Peyer's patch (tissue), 4 donors: ENCODE measurements around the gene PDE4D. TPM values are rescaled to one million over a fixed set of nuclear protein-coding genes. Genes with fewer than 3 reads are reported as not detected.

Experiments used
- DNase-seq, 3 donors: peaks; one replicate each; pipeline ENCODE4 v3.0.0-alpha.2; 2017 to 2019
- H3K27ac ChIP-seq, 4 donors: fragments of 200-600 bp; sonication (generic); one replicate each; pipeline ENCODE4 v1.5.1; 2016 to 2019
- H3K27me3 ChIP-seq, 2 donors: fragments of 200-600 bp; sonication (generic); one replicate each; pipeline ENCODE4 v1.5.1; 2019
- H3K36me3 ChIP-seq, 3 donors: fragments of 200-600 bp; sonication (generic); one replicate each; pipeline ENCODE4 v1.5.1; 2016 to 2019
- H3K4me1 ChIP-seq, 4 donors: fragments of 200-600 bp; sonication (generic); one replicate each; pipeline ENCODE4 v1.5.1; 2016 to 2019
- H3K4me3 ChIP-seq, 4 donors: fragments of 200-600 bp; sonication (generic); 1 replicate in 3 of 4; 2 replicates in 1 of 4; pipeline ENCODE4 v1.5.1; 2016 to 2019; ENCODE audit warnings: mild to moderate bottlenecking in 1 of 4
- H3K9me3 ChIP-seq, 4 donors: fragments of 200-600 bp; sonication (generic); one replicate each; pipeline ENCODE4 v1.5.1; 2016 to 2019; ENCODE audit warnings: mild to moderate bottlenecking in 1 of 4
- CTCF ChIP-seq, 6 experiments: fragments of 450-650 bp in 4 of 6; fragments of 200-600 bp in 2 of 6; sonication (generic) in 1 of 6; IDR thresholded peaks; one replicate each; pipeline ENCODE4 v1.5.1; 2017 to 2019; ENCODE audit warnings: antibody characterized with exemption in 6 of 6, mild to moderate bottlenecking in 3 of 6, moderate library complexity in 1 of 6
- POLR2A ChIP-seq, 2 donors: fragments of 450-650 bp; IDR thresholded peaks; one replicate each; pipeline ENCODE4 v1.5.1; 2017; ENCODE audit warnings: antibody characterized with exemption in 2 of 2, mild to moderate bottlenecking in 2 of 2, moderate library complexity in 2 of 2
- total RNA-seq, 4 donors: library from RNA; depleted of rRNA; stranded (reverse); fragments of >200 nt; gene quantifications; one replicate each; pipeline ENCODE4 v1.1.0, GENCODE V29; 2016

The PDE4D gene
- total RNA-seq, 4 donors from 2014 or later: 19.8 to 89.1 (median 43.9) TPM

GRCh38 chr5:59190746-59191145 is 702.8 kb downstream of the PDE4D start:
- TF ChIP-seq CTCF (IDR thresholded peaks at IDR 0.05) (no peak), POLR2A (IDR thresholded peaks at IDR 0.05) (no peak)
- H3K9me3 ChIP-seq: peaks cover 0 to 3% (median 0%) of the 10 kb centered on the region in 4 donors
- H3K4me1 ChIP-seq: no peaks in the 10 kb centered on the region
- H3K4me3 ChIP-seq: no peak overlapping the region
- no peak for DNase-seq
- H3K36me3 ChIP-seq: no peaks in the 10 kb centered on the region
- no peak overlapping the region for H3K27ac ChIP-seq
- H3K27me3 ChIP-seq: no peaks in the 10 kb centered on the region

- DNase-seq: no peak
- Histone ChIP-seq H3K27me3 (no peaks in the 10 kb centered on the region), H3K36me3 (no peaks in the 10 kb centered on the region), H3K4me1 (no peaks in the 10 kb centered on the region), H3K9me3 (no peaks in the 10 kb centered on the region), H3K4me3 (no peak overlapping the region), H3K27ac (no peak overlapping the region)
- no peak for TF ChIP-seq POLR2A (IDR thresholded peaks at IDR 0.05)
- TF ChIP-seq CTCF (IDR thresholded peaks at IDR 0.05): no peak
These were observed 703.9 kb downstream of the PDE4D start for GRCh38 chr5:59189472-59190244.

GRCh38 chr5:59188419-59189225 is 704.9 kb downstream of the PDE4D start:
- Histone ChIP-seq H3K9me3 (no peaks in the 10 kb centered on the region), H3K4me1 (no peaks in the 10 kb centered on the region), H3K27ac (peak overlapping the region in 1 of 4 donors; percentile 36), H3K4me3 (peak overlapping the region in 1 of 4 donors; percentile 25), H3K36me3 (no peaks in the 10 kb centered on the region), H3K27me3 (no peaks in the 10 kb centered on the region)
- TF ChIP-seq POLR2A (IDR thresholded peaks at IDR 0.05) (no peak), CTCF (IDR thresholded peaks at IDR 0.05) (peak; percentile 52 to 88 (median 83))
- DNase-seq: peak; percentile 54 to 81 (median 58)

GRCh38 chr5:59187857-59188256 is 705.7 kb downstream of the PDE4D start:
- no peaks in the 10 kb centered on the region for H3K27me3 ChIP-seq
- TF ChIP-seq POLR2A (IDR thresholded peaks at IDR 0.05) (no peak), CTCF (IDR thresholded peaks at IDR 0.05) (no peak)
- peak overlapping the region in 1 of 4 donors; percentile 25 for H3K4me3 ChIP-seq
- H3K27ac ChIP-seq: peak overlapping the region in 1 of 4 donors; percentile 36
- DNase-seq: no peak
- no peaks in the 10 kb centered on the region for H3K36me3 ChIP-seq
- H3K4me1 ChIP-seq: no peaks in the 10 kb centered on the region
- no peaks in the 10 kb centered on the region for H3K9me3 ChIP-seq

GRCh38 chr5:59186623-59187022 is 706.9 kb downstream of the PDE4D start:
- H3K36me3 ChIP-seq: no peaks in the 10 kb centered on the region
- H3K4me3 ChIP-seq: no peak overlapping the region
- no peaks in the 10 kb centered on the region for H3K4me1 ChIP-seq
- H3K27me3 ChIP-seq: no peaks in the 10 kb centered on the region
- TF ChIP-seq POLR2A (IDR thresholded peaks at IDR 0.05) (no peak), CTCF (IDR thresholded peaks at IDR 0.05) (no peak)
- H3K27ac ChIP-seq: no peak overlapping the region
- H3K9me3 ChIP-seq: no peaks in the 10 kb centered on the region
- DNase-seq: no peak
